Measurements from ENCODE around the gene TSHZ2.

DNA sequence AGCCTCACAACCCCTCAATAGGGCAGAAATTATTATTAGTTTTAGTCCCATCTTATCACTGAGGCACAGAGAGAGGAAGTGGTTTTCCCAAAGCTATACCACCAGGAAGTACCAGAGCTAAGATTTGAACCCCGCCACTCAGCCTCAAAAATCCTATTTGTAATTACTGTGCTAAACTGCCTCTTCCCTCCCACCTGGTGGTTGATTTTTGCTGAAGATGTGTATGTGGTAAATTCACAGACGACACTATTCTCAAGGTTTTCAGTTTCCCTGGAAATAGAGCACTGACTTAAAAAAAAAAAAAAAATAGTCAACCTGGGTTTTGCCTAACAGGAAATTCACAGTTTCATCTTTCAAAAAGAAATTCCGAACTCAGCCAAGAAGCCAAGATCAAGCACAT is 57.9 kb downstream of the TSHZ2 start:
- TF ChIP-seq, protein P1, sequence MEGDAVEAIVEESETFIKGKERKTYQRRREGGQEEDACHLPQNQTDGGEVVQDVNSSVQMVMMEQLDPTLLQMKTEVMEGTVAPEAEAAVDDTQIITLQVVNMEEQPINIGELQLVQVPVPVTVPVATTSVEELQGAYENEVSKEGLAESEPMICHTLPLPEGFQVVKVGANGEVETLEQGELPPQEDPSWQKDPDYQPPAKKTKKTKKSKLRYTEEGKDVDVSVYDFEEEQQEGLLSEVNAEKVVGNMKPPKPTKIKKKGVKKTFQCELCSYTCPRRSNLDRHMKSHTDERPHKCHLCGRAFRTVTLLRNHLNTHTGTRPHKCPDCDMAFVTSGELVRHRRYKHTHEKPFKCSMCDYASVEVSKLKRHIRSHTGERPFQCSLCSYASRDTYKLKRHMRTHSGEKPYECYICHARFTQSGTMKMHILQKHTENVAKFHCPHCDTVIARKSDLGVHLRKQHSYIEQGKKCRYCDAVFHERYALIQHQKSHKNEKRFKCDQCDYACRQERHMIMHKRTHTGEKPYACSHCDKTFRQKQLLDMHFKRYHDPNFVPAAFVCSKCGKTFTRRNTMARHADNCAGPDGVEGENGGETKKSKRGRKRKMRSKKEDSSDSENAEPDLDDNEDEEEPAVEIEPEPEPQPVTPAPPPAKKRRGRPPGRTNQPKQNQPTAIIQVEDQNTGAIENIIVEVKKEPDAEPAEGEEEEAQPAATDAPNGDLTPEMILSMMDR (IDR thresholded peaks at IDR 0.05) = no peak
- no peak for TF ChIP-seq POLR2A (IDR thresholded peaks at IDR 0.05)

All from heart left ventricle (tissue), 13 donors.